C4-2B (cell line): ENCODE data around the gene FBXW11.

Experiments
- ZFX ChIP-seq: fragments of 450-650 bp; IDR thresholded peaks from 2 replicates; pipeline ENCODE4 v1.6.1; 2017
- TF ChIP-seq, protein P1 (sequence below): fragments of 450-650 bp; conservative IDR thresholded peaks from 2 replicates; pipeline ENCODE4 v1.5.1; 2017; ENCODE audit warnings: mild to moderate bottlenecking

DNA sequence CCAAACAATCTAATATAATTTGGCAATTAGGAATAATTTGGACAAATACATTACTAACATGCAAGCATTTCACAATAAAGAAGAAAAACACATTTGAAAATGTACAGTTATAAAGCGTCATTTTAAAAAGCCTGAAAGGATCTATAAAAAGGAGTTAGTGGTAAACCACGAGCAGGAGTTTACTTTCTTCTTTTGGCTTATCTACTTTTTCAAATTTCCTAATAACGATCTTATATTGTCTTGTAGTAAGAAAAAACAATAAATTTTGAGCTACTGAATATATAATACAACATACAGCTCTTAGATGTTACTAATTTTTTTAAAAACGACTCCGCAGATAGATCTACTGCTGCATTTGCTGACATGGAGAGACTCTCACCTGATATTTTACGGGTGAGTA, 141.0 kb downstream of the FBXW11 start:
- TF ChIP-seq, protein P1, sequence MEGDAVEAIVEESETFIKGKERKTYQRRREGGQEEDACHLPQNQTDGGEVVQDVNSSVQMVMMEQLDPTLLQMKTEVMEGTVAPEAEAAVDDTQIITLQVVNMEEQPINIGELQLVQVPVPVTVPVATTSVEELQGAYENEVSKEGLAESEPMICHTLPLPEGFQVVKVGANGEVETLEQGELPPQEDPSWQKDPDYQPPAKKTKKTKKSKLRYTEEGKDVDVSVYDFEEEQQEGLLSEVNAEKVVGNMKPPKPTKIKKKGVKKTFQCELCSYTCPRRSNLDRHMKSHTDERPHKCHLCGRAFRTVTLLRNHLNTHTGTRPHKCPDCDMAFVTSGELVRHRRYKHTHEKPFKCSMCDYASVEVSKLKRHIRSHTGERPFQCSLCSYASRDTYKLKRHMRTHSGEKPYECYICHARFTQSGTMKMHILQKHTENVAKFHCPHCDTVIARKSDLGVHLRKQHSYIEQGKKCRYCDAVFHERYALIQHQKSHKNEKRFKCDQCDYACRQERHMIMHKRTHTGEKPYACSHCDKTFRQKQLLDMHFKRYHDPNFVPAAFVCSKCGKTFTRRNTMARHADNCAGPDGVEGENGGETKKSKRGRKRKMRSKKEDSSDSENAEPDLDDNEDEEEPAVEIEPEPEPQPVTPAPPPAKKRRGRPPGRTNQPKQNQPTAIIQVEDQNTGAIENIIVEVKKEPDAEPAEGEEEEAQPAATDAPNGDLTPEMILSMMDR = no peak
- TF ChIP-seq ZFX = no peak
